H9 (cell line): ENCODE results near the gene TIGD3. TPM values are rescaled to one million over a fixed set of nuclear protein-coding genes. Genes with fewer than 3 reads are reported as not detected.

Experiments
- DNase-seq: peaks from one replicate; pipeline ENCODE4 v3.0.0-alpha.2; 2017
- H2AFZ ChIP-seq: one replicate; pipeline ENCODE4 v1.6.1; 2013; ENCODE audit warnings: mild to moderate bottlenecking, low read length, control low read depth, moderate library complexity
- H2AK5ac ChIP-seq: 2 replicates; pipeline ENCODE4 v1.6.1; 2013; ENCODE audit warnings: low read length, control low read depth, mixed read lengths; ENCODE audit not compliant: insufficient read length
- H2BK120ac ChIP-seq: one replicate; pipeline ENCODE4 v1.6.1; 2013; ENCODE audit warnings: low read depth, mild to moderate bottlenecking, low read length, control low read depth, inconsistent platforms; ENCODE audit not compliant: poor library complexity, severe bottlenecking
- H2BK12ac ChIP-seq: 2 replicates; pipeline ENCODE4 v1.6.1; 2013; ENCODE audit warnings: low read length, control low read depth, mixed read lengths, low read depth; ENCODE audit not compliant: insufficient read length
- H2BK15ac ChIP-seq: 2 replicates; pipeline ENCODE4 v1.6.1; 2013; ENCODE audit warnings: low read depth, low read length, control low read depth
- H2BK20ac ChIP-seq: one replicate; pipeline ENCODE4 v1.6.1; 2013; ENCODE audit warnings: low read depth, mild to moderate bottlenecking, low read length, control low read depth, inconsistent platforms; ENCODE audit not compliant: poor library complexity, severe bottlenecking
- H2BK5ac ChIP-seq: 2 replicates; pipeline ENCODE4 v1.6.1; 2013; ENCODE audit warnings: low read length, control low read depth, mixed read lengths; ENCODE audit not compliant: insufficient read length
- H3K14ac ChIP-seq: 2 replicates; pipeline ENCODE4 v1.6.1; 2013; ENCODE audit warnings: low read length, control low read depth; ENCODE audit not compliant: insufficient read depth
- H3K18ac ChIP-seq: 2 replicates; pipeline ENCODE4 v1.6.1; 2013; ENCODE audit warnings: low read depth, mild to moderate bottlenecking, mixed read lengths, low read length, control low read depth; ENCODE audit not compliant: insufficient read length
- H3K23ac ChIP-seq: 2 replicates; pipeline ENCODE4 v1.6.1; 2013; ENCODE audit warnings: low read length, control low read depth, mixed read lengths, low read depth; ENCODE audit not compliant: insufficient read length
- H3K23me2 ChIP-seq: 2 replicates; pipeline ENCODE4 v1.6.1; 2013; ENCODE audit warnings: low read depth, mild to moderate bottlenecking, mixed read lengths, low read length, control low read depth; ENCODE audit not compliant: insufficient read length, poor library complexity, severe bottlenecking
- H3K27ac ChIP-seq: 2 replicates; pipeline ENCODE4 v1.5.1; 2013; ENCODE audit warnings: low read length, control low read depth, mixed read lengths, low read depth; ENCODE audit not compliant: insufficient read length
- H3K27me3 ChIP-seq: 2 replicates; pipeline ENCODE4 v1.6.1; 2013; ENCODE audit warnings: low read length, control low read depth, inconsistent platforms; ENCODE audit not compliant: insufficient read depth
- H3K4ac ChIP-seq: 2 replicates; pipeline ENCODE4 v1.6.1; 2013; ENCODE audit warnings: low read depth, mild to moderate bottlenecking, control low read depth, inconsistent platforms, low read length, moderate library complexity
- H3K4me1 ChIP-seq: 2 replicates; pipeline ENCODE4 v1.6.1; 2013; ENCODE audit warnings: low read length, control low read depth, inconsistent platforms; ENCODE audit not compliant: insufficient read depth
- H3K4me2 ChIP-seq: 2 replicates; pipeline ENCODE4 v1.6.1; 2013; ENCODE audit warnings: low read length, control low read depth, mixed read lengths; ENCODE audit not compliant: insufficient read length, insufficient read depth
- H3K56ac ChIP-seq: 2 replicates; pipeline ENCODE4 v1.6.1; 2013; ENCODE audit warnings: low read depth, mild to moderate bottlenecking, mixed read lengths, low read length, control low read depth; ENCODE audit not compliant: insufficient read length
- H3K79me1 ChIP-seq: 2 replicates; pipeline ENCODE4 v1.6.1; 2013; ENCODE audit warnings: low read depth, mild to moderate bottlenecking, moderate library complexity, low read length, control low read depth, inconsistent platforms; ENCODE audit not compliant: insufficient read depth, poor library complexity, severe bottlenecking
- H3K79me2 ChIP-seq: 2 replicates; pipeline ENCODE4 v1.6.1; 2013; ENCODE audit warnings: low read length, control low read depth, inconsistent platforms; ENCODE audit not compliant: insufficient read depth
- H3K9ac ChIP-seq: 2 replicates; pipeline ENCODE4 v1.6.1; 2013; ENCODE audit warnings: low read length, control low read depth, mixed read lengths; ENCODE audit not compliant: insufficient read length; ENCODE audit errors: extremely low read depth
- H3K9me3 ChIP-seq: one replicate; pipeline ENCODE4 v1.6.1; 2013; ENCODE audit warnings: low read depth, low read length, inconsistent platforms; ENCODE audit not compliant: control insufficient read depth
- H3T11ph ChIP-seq: one replicate; pipeline ENCODE4 v1.6.1; 2013; ENCODE audit warnings: mild to moderate bottlenecking, low read length, control low read depth, inconsistent platforms
- H4K20me1 ChIP-seq: one replicate; pipeline ENCODE4 v1.6.1; 2013; ENCODE audit not compliant: control insufficient read depth, insufficient read length, insufficient read depth
- H4K5ac ChIP-seq: 2 replicates; pipeline ENCODE4 v1.6.1; 2013; ENCODE audit warnings: low read depth, mild to moderate bottlenecking, mixed read lengths, low read length, control low read depth; ENCODE audit not compliant: insufficient read length
- H4K8ac ChIP-seq: replicated peaks from 2 replicates; pipeline ENCODE4 v1.6.1; 2013; ENCODE audit warnings: low read length, control low read depth, mixed read lengths, low read depth; ENCODE audit not compliant: insufficient read length
- H4K91ac ChIP-seq: 2 replicates; pipeline ENCODE4 v1.6.1; 2013; ENCODE audit warnings: low read depth, mild to moderate bottlenecking, moderate library complexity, mixed read lengths, low read length, control low read depth; ENCODE audit not compliant: insufficient read length
- H3K27ac Mint-ChIP-seq, 3 experiments: 2 replicates in 2 of 3; 3 replicates in 1 of 3; pipeline ENCODE4 v1.8.0; 2020 to 2021; ENCODE audit warnings: mixed read lengths in 3 of 3, mild to moderate bottlenecking in 1 of 3, moderate library complexity in 1 of 3
- H3K27me3 Mint-ChIP-seq: 2 replicates; pipeline ENCODE4 v1.8.0; 2021; ENCODE audit warnings: low read depth, mild to moderate bottlenecking, moderate library complexity, mixed read lengths
- H3K36me3 Mint-ChIP-seq, 3 experiments: 2 replicates in 2 of 3; 3 replicates in 1 of 3; pipeline ENCODE4 v1.8.0; 2020 to 2021; ENCODE audit warnings: low read depth in 3 of 3, mixed read lengths in 3 of 3; ENCODE audit not compliant: insufficient read depth in 1 of 3
- H3K4me1 Mint-ChIP-seq, 2 experiments: 2 replicates each; pipeline ENCODE4 v1.8.0; 2020; ENCODE audit warnings: mixed read lengths in 2 of 2
- H3K4me3 Mint-ChIP-seq, 2 experiments: 2 replicates in 1 of 2; 3 replicates in 1 of 2; pipeline ENCODE4 v1.8.0; 2020 to 2021; ENCODE audit warnings: mild to moderate bottlenecking in 2 of 2, mixed read lengths in 2 of 2, moderate library complexity in 1 of 2
- H3K9me3 Mint-ChIP-seq, 2 experiments: 2 replicates in 1 of 2; 3 replicates in 1 of 2; pipeline ENCODE4 v1.8.0; 2020; ENCODE audit warnings: mild to moderate bottlenecking in 2 of 2, mixed read lengths in 2 of 2, moderate library complexity in 1 of 2
- CTCF ChIP-seq: fragments of 200-600 bp; sonication (generic); conservative IDR thresholded peaks from 3 replicates; pipeline ENCODE4 v1.8.0; 2021; ENCODE audit warnings: antibody characterized with exemption, mild to moderate bottlenecking
- WGBS: extraction: QIAGEN DNeasy Blood & Tissue Kit; methylation state at CpG from one replicate; pipeline ENCODE4 v1.1.7; 2013; ENCODE audit warnings: missing lambda C conversion rate, low lambda C conversion rate, mixed read lengths; ENCODE audit not compliant: insufficient read length; ENCODE audit errors: extremely low coverage; 5-methylcytosine and 5-hydroxymethylcytosine counted together
- total RNA-seq: library from RNA; stranded (reverse); gene quantifications from 2 replicates; pipeline ENCODE4 v1.2.1, GENCODE V29; 2021

TIGD3 gene
- total RNA-seq, 1 experiment from 2014 or later = 0.66 TPM

GRCh38 chr11:65308281-65308891 is 46.2 kb upstream of the TIGD3 start:
- no peak for DNase-seq
- Histone ChIP-seq H3K27ac (no peak overlapping the region), H3K18ac (no peak overlapping the region), H4K20me1 (no peaks in the 10 kb centered on the region), H2BK12ac (no peak overlapping the region), H4K8ac (no peak overlapping the region), H2AK5ac (no peak overlapping the region), H2BK20ac (no peak overlapping the region), H3K79me1 (no peaks in the 10 kb centered on the region), H2BK15ac (no peak overlapping the region), H4K5ac (no peak overlapping the region), H3K9me3 (no peaks in the 10 kb centered on the region), H3K23me2 (no peaks in the 10 kb centered on the region), H2BK5ac (no peak overlapping the region), H3K4me1 (no peaks in the 10 kb centered on the region), H3K14ac (no peak overlapping the region), H3K56ac (no peak overlapping the region), H3K4me2 (no peak overlapping the region), H3K27me3 (no peaks in the 10 kb centered on the region; the same call in 1 of the 2 replicates), H2BK120ac (no peak overlapping the region), H3T11ph (no peak overlapping the region), H3K9ac (no peak overlapping the region), H3K4ac (no peak overlapping the region), H2AFZ (no peak overlapping the region), H3K23ac (no peak overlapping the region), H3K79me2 (no peaks in the 10 kb centered on the region), H4K91ac (no peak overlapping the region)
- peaks cover 11 to 19% (median 16%) of the 10 kb centered on the region in 3 experiments; a peak in 6 of 7 replicates for H3K36me3 Mint-ChIP-seq
- peaks cover 44% of the 10 kb centered on the region for H3K27me3 Mint-ChIP-seq
- no peak for TF ChIP-seq CTCF
- no peak overlapping the region; a peak in 1 of 5 replicates for H3K4me3 Mint-ChIP-seq
- whole genome bisulfite sequencing = no CpG with 5 or more reads among the region's 7 CpGs
- no peak overlapping the region for H3K27ac Mint-ChIP-seq
- H3K9me3 Mint-ChIP-seq = no peaks in the 10 kb centered on the region
- H3K4me1 Mint-ChIP-seq = peaks cover 4 to 12% of the 10 kb centered on the region in 2 experiments; a peak in 3 of 4 replicates
